Stimulated activated CD8-positive, alpha-beta memory T cell treated with anti-CD3 and anti-CD28 coated beads, Interleukin-4, amount 100 ng/mL, for 24 hours (primary cell): ENCODE data around the gene YIF1B.

Source experiments
- DNase-seq: peaks from one replicate; pipeline ENCODE4 v3.0.0-alpha.2; 2020; ENCODE audit warnings: low read depth

Gene YIF1B

GRCh38 chr19:38304352-38304865 lies 11.3 kb downstream of the YIF1B start:
- DNase-seq: no peak

- DNase-seq: no peak
These were observed 12.0 kb downstream of the YIF1B start, which contains the start of gene C19orf33 for GRCh38 chr19:38303517-38304351. Gene C19orf33 (plus strand): TSS chr19:38304251. CDS start chr19:38304262, 11 bp downstream.

GRCh38 chr19:38298821-38299680 lies 16.7 kb downstream of the YIF1B start:
- DNase-seq: no peak

GRCh38 chr19:38294090-38294489 lies 21.7 kb downstream of the YIF1B start:
- no peak for DNase-seq

GRCh38 chr19:38293281-38293680 lies 22.5 kb downstream of the YIF1B start:
- DNase-seq: no peak

GRCh38 chr19:38291855-38292254 lies 23.9 kb downstream of the YIF1B start:
- DNase-seq: no peak

- no peak for DNase-seq
These were observed 25.1 kb downstream of the YIF1B start for GRCh38 chr19:38290631-38291147.

GRCh38 chr19:38289955-38290354 lies 25.8 kb downstream of the YIF1B start:
- DNase-seq: no peak

GRCh38 chr19:38288123-38288855 lies 27.5 kb downstream of the YIF1B start:
- no peak for DNase-seq

GRCh38 chr19:38287604-38288003 lies 28.1 kb downstream of the YIF1B start:
- no peak for DNase-seq

GRCh38 chr19:38285567-38285966 lies 30.2 kb downstream of the YIF1B start:
- no peak for DNase-seq

- DNase-seq: no peak
These were observed 31.3 kb downstream of the YIF1B start for GRCh38 chr19:38284422-38284821.

GRCh38 chr19:38283271-38283670 lies 32.5 kb downstream of the YIF1B start:
- DNase-seq: no peak

GRCh38 chr19:38281811-38282566 lies 33.8 kb downstream of the YIF1B start:
- no peak for DNase-seq

GRCh38 chr19:38280030-38280921 lies 35.5 kb downstream of the YIF1B start:
- no peak for DNase-seq

- no peak for DNase-seq
These were observed 37.0 kb downstream of the YIF1B start for GRCh38 chr19:38278751-38279150.

- no peak for DNase-seq
These were observed 37.6 kb downstream of the YIF1B start for GRCh38 chr19:38277969-38278680.

- no peak for DNase-seq
These were observed 38.2 kb downstream of the YIF1B start for GRCh38 chr19:38277549-38277948.

GRCh38 chr19:38276942-38277517 lies 38.7 kb downstream of the YIF1B start:
- DNase-seq: no peak
